Measurements from ENCODE around the gene RAB38.
A peak's percentile ranks its signal among the peaks of the same experiment; 100 is the strongest.

The RAB38 gene

DNA sequence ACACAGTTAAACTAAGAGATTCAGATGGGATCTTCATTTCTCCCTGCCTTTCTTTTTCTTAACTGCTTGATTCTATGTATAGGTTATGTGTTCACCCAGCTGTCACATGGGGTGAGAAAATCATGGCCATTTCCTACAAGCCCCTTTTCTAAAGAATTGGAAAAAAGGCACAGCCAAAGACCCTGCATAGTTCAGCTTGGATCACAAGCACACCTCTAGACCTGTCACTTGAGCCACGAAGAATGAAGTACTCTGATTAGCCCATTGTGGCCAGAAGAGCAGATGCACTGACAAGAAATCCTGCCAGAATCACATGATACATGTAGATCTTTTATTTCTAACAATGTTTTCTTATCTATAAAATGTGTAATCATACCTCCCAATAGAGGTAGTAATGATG lies 69.7 kb downstream of the RAB38 start:
- TF ChIP-seq SUZ12 (IDR thresholded peaks at IDR 0.05) (no peak), CTBP1 (IDR thresholded peaks at IDR 0.05; ENCODE audit: borderline replicate concordance) (no peak), SP1 (IDR thresholded peaks at IDR 0.05) (no peak), FOXA1 (IDR thresholded peaks at IDR 0.05) (no peak), L3MBTL2 (conservative IDR thresholded peaks at IDR 0.05) (no peak), TARDBP (IDR thresholded peaks at IDR 0.05) (no peak)
- ChIA-PET CTCF (no interaction called here), POLR2A (no interaction called here)
- DNase-seq (ENCODE audit: extremely low spot score) = no peak

DNA sequence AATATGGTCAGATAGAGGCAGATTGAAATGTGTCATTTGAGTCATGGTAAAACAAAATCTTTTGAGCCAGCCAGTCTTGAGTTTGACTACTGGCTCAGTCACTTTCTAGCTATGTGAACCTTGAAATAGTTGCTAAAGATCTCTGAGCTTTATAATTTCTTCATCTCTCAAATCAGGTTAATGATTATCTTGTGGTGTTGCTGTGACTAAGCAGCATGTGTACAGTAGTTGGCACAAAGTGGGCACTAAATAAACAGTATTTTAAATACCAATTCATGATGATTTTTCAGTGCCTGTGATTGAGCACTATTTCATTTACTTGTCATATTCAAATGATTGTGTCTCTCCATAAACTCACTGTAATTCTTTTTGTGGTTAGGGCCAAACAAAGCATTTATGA lies 70.8 kb downstream of the RAB38 start:
- POLR2A ChIA-PET = no interaction called here
- no peak for DNase-seq (ENCODE audit: extremely low spot score)

DNA sequence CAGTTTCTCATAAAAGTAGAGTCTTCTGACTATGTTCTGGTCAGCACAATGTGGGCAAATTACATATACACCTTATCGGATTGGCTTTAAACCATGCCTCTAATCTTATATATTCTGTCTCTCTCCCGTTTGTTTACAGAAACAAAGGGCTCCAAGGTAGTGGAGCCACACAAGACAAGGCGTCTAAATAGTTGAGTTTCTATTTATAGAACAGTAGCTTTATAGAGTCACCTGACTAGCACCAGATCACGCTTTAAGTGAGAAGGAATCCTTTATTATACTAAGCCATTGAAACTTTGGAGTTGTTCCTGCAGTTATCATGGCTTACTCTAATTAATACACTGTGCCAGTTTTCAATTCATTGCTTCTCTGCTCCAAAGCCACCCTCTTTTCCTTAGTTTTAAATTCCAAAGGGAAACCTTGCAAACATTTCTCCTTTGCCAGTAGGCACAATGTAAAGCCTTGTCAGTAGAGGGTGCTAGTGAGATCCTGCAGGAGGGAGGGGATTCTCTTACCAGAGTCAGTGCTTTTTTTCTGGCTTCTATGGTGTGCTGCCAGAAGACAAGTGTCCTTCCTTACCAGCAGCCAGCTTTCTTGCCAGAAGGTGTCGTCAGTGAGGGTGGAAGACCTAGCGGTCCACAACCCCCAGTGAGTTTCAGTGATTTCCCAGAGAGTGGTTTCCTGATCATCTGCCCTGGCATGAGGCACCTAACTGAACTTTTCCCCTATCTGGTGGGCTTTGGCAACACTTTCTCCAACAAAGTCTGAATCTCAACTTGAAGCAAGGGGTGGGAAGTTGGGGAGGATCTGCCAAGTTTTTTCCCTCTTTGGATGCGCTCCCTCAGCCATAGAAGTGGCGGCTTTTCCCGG lies 71.7 kb downstream of the RAB38 start:
- TF ChIP-seq HDGF (IDR thresholded peaks at IDR 0.05; ENCODE audit: borderline replicate concordance) = no peak
- no peak for TF ChIP-seq TARDBP (IDR thresholded peaks at IDR 0.05)
- TF ChIP-seq ELF4 (IDR thresholded peaks at IDR 0.05) = no peak
- TF ChIP-seq ZNF384 (IDR thresholded peaks at IDR 0.05) = peak; percentile 50; the same call in 1 of the 2 replicates
- no peak for TF ChIP-seq SUZ12 (IDR thresholded peaks at IDR 0.05)
- CTCF ChIA-PET = interaction anchor here (1.5 kb wide), 1 partner anchor 440 kb away, joined by 5 read pairs; no protein-coding TSS in a partner anchor
- DNase-seq (ENCODE audit: extremely low spot score) = peak; percentile 78
- POLR2A ChIA-PET = no interaction called here

More for the DNA sequence above, 70.8 kb downstream of the RAB38 start:
- TF ChIP-seq FOXA1 (IDR thresholded peaks at IDR 0.05) (no peak), ELF4 (IDR thresholded peaks at IDR 0.05) (no peak), FOXK2 (IDR thresholded peaks at IDR 0.05) (no peak), SUZ12 (IDR thresholded peaks at IDR 0.05) (no peak), FOXM1 (IDR thresholded peaks at IDR 0.05; ENCODE audit: borderline replicate concordance) (no peak), TARDBP (IDR thresholded peaks at IDR 0.05) (no peak), SP1 (IDR thresholded peaks at IDR 0.05) (no peak), CTBP1 (IDR thresholded peaks at IDR 0.05; ENCODE audit: borderline replicate concordance) (no peak), BHLHE40 (IDR thresholded peaks at IDR 0.05; ENCODE audit: borderline replicate concordance) (no peak), HDGF (IDR thresholded peaks at IDR 0.05; ENCODE audit: borderline replicate concordance) (no peak), ARNT (IDR thresholded peaks at IDR 0.05) (no peak), ZNF384 (IDR thresholded peaks at IDR 0.05) (no peak), L3MBTL2 (conservative IDR thresholded peaks at IDR 0.05) (no peak), LEF1 (IDR thresholded peaks at IDR 0.05; ENCODE audit: borderline replicate concordance) (no peak), NFRKB (IDR thresholded peaks at IDR 0.05) (no peak)
- CTCF ChIA-PET = interaction anchor here (1.5 kb wide), 1 partner anchor 439 kb away, joined by 5 read pairs; no protein-coding TSS in a partner anchor

DNA sequence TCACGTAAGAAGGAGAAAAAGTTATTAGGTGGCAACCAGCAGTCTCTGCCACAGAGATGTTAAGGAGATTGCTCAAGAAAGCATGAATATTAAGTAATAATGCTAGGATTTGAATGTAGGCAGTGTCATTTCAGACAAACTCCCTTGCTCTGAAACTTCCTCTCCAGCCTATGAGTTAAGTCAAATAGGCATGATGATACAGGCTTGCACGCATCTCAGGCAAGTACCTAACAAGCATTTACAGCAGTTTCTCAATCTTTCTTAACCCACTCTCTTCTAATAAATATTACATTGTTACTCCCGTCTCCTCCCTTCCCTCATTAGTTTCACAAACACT lies 72.7 kb downstream of the RAB38 start:
- no peak for TF ChIP-seq FOXK2 (IDR thresholded peaks at IDR 0.05)
- TF ChIP-seq L3MBTL2 (conservative IDR thresholded peaks at IDR 0.05) = no peak
- TF ChIP-seq ARNT (IDR thresholded peaks at IDR 0.05) = no peak
- no peak for TF ChIP-seq SP1 (IDR thresholded peaks at IDR 0.05)
- no peak for TF ChIP-seq FOXM1 (IDR thresholded peaks at IDR 0.05; ENCODE audit: borderline replicate concordance)
- TF ChIP-seq SUZ12 (IDR thresholded peaks at IDR 0.05) = no peak
- POLR2A ChIA-PET = no interaction called here
- DNase-seq (ENCODE audit: extremely low spot score) = no peak
- CTCF ChIA-PET = interaction anchor here (0.8 kb wide), 2 partner anchors 379 to 441 kb away, joined by 3 read pairs; no protein-coding TSS in a partner anchor

DNA sequence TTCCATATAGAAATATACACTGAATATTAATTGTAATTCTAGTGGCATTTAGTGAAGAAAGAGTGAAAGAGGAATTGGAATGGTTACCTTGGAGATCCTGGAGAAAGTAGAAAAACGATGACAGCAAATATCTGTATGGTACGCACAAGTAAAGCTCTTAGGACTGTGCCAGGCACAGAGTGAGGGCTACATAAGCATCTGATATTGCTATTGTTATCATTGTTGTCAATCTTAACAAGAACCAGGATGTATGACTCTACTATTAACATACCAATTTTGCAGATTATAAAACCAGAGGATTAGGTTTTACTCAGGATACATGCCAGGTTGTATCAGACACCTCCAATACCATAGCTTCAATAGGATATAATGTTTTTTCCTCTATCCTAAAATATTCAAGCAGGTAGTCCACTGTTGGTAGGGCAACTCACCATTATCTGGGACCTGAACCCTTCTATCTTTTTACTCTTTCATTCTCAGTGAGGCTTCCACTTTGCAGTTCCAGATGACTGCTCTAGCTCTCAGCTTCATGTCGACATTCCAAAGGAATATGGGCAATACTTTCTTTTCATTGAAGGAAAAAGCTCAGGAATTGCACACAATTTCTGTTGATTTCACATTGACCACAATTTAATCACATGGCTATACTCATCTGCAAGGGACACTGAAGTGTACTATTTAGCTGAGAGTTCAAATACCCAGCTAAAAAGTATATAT lies 73.2 kb downstream of the RAB38 start:
- DNase-seq (ENCODE audit: extremely low spot score) = no peak
- ChIA-PET CTCF (interaction anchor here (0.8 kb wide), 2 partner anchors 379 to 442 kb away, joined by 3 read pairs; no protein-coding TSS in a partner anchor), POLR2A (no interaction called here)
- no peak for TF ChIP-seq SUZ12 (IDR thresholded peaks at IDR 0.05)
- TF ChIP-seq ARNT (IDR thresholded peaks at IDR 0.05) = no peak
- TF ChIP-seq SP1 (IDR thresholded peaks at IDR 0.05) = no peak
- TF ChIP-seq LEF1 (IDR thresholded peaks at IDR 0.05; ENCODE audit: borderline replicate concordance) = no peak
- no peak for TF ChIP-seq FOXM1 (IDR thresholded peaks at IDR 0.05; ENCODE audit: borderline replicate concordance)

DNA sequence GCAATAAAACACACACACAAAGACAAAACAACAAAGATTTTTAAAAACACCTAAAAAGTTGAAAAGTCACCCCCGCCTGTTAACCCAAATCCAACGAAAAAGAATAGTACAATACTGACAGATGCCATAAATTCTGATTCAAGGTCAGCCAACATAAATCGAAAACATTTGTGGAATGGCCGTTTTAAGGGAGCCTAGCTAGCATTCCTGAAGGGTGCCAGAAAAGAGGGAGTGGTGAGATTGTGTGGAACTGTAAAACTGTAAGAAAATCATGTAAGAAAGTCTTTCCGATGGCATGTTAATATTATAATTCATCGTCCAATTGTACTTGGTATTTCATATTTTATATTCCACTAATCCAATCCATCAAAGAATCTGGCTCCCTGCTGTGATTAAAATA lies 75.1 kb downstream of the RAB38 start:
- POLR2A ChIA-PET = no interaction called here
- DNase-seq (ENCODE audit: extremely low spot score) = no peak
- CTCF ChIA-PET = no interaction called here
- TF ChIP-seq FOXA1 (IDR thresholded peaks at IDR 0.05) (no peak), L3MBTL2 (conservative IDR thresholded peaks at IDR 0.05) (no peak), BHLHE40 (IDR thresholded peaks at IDR 0.05; ENCODE audit: borderline replicate concordance) (no peak), FOXK2 (IDR thresholded peaks at IDR 0.05) (no peak), NFRKB (IDR thresholded peaks at IDR 0.05) (no peak), ARNT (IDR thresholded peaks at IDR 0.05) (no peak), TARDBP (IDR thresholded peaks at IDR 0.05) (no peak), LEF1 (IDR thresholded peaks at IDR 0.05; ENCODE audit: borderline replicate concordance) (no peak), CTBP1 (IDR thresholded peaks at IDR 0.05; ENCODE audit: borderline replicate concordance) (no peak), FOXM1 (IDR thresholded peaks at IDR 0.05; ENCODE audit: borderline replicate concordance) (no peak), SP1 (IDR thresholded peaks at IDR 0.05) (no peak), SUZ12 (IDR thresholded peaks at IDR 0.05) (no peak), ZNF384 (IDR thresholded peaks at IDR 0.05) (no peak), ELF4 (IDR thresholded peaks at IDR 0.05) (no peak)
- TF ChIP-seq, protein P1, sequence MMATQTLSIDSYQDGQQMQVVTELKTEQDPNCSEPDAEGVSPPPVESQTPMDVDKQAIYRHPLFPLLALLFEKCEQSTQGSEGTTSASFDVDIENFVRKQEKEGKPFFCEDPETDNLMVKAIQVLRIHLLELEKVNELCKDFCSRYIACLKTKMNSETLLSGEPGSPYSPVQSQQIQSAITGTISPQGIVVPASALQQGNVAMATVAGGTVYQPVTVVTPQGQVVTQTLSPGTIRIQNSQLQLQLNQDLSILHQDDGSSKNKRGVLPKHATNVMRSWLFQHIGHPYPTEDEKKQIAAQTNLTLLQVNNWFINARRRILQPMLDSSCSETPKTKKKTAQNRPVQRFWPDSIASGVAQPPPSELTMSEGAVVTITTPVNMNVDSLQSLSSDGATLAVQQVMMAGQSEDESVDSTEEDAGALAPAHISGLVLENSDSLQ (IDR thresholded peaks at IDR 0.05) = no peak

DNA sequence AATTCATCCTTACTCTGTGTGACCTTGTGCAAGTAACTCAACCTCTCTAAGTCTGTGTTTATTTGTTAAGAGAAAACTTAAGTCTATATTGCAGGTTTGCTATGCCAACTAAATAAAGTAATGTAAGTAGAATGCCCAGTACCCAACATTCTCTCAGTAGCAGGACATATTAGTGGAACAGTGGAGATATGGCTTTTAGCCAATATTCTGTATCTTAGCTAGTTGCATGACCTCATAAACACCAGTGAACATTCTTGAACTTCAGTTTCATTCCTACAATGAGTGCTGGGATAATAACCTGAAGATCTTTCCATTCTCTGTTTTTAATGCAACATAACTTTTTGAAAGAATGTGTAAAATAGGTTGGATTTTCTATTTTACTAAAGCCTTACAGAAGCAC lies 77.0 kb downstream of the RAB38 start:
- POLR2A ChIA-PET = no interaction called here
- DNase-seq (ENCODE audit: extremely low spot score) = no peak
- no peak for TF ChIP-seq FOXM1 (IDR thresholded peaks at IDR 0.05; ENCODE audit: borderline replicate concordance)
- no peak for TF ChIP-seq FOXK2 (IDR thresholded peaks at IDR 0.05)
- no peak for TF ChIP-seq ARNT (IDR thresholded peaks at IDR 0.05)
- no peak for TF ChIP-seq BHLHE40 (IDR thresholded peaks at IDR 0.05; ENCODE audit: borderline replicate concordance)
- no peak for TF ChIP-seq FOXA1 (IDR thresholded peaks at IDR 0.05)
- TF ChIP-seq CTBP1 (IDR thresholded peaks at IDR 0.05; ENCODE audit: borderline replicate concordance) = no peak
- no peak for TF ChIP-seq HDGF (IDR thresholded peaks at IDR 0.05; ENCODE audit: borderline replicate concordance)
- no peak for TF ChIP-seq NFRKB (IDR thresholded peaks at IDR 0.05)
- TF ChIP-seq LEF1 (IDR thresholded peaks at IDR 0.05; ENCODE audit: borderline replicate concordance) = no peak
- TF ChIP-seq SUZ12 (IDR thresholded peaks at IDR 0.05) = no peak
- no peak for TF ChIP-seq TARDBP (IDR thresholded peaks at IDR 0.05)
- no peak for TF ChIP-seq SP1 (IDR thresholded peaks at IDR 0.05)
- TF ChIP-seq ELF4 (IDR thresholded peaks at IDR 0.05) = no peak
- TF ChIP-seq ZNF384 (IDR thresholded peaks at IDR 0.05) = no peak
- TF ChIP-seq, protein P1 (IDR thresholded peaks at IDR 0.05) = no peak
- no peak for TF ChIP-seq L3MBTL2 (conservative IDR thresholded peaks at IDR 0.05)
- CTCF ChIA-PET = no interaction called here
